ENCODE measurements around the gene ADCY3.

- TF ChIP-seq EZH2 (IDR thresholded peaks at IDR 0.05; ENCODE audit: insufficient read depth, poor library complexity, severe bottlenecking) (no peak), EZH2phosphoT487 (IDR thresholded peaks at IDR 0.05; ENCODE audit: insufficient read depth, low read depth) (no peak)
Measured at GRCh38 chr2:24821433-24821891, 98.6 kb downstream of the ADCY3 start.

Measured in GM23248 (cell line).